H1 (cell line): Measurements from ENCODE around the gene GSC. TPM values are rescaled to one million over a fixed set of nuclear protein-coding genes. Genes with fewer than 3 reads are reported as not detected.

Source experiments
- CTCF ChIA-PET: fragments of 300-600 bp; sonication (Branson Sonifier 250); formaldehyde crosslinking; loops from one replicate; lab custom pipeline; 2021; ENCODE audit not compliant: partially characterized antibody; lab: Charles Lee
- POLR2A ChIA-PET: fragments of 300-600 bp; sonication (Branson Sonifier 250); formaldehyde crosslinking; loops from one replicate; lab custom pipeline; 2021; ENCODE audit warnings: inconsistent platforms; ENCODE audit not compliant: partially characterized antibody; lab: Charles Lee
- DNase-seq, 2 experiments: peaks; one replicate each; pipeline versions ENCODE4 v3.0.0 to v3.0.0-alpha.2; 2010 to 2022; ENCODE audit warnings: low spot score in 2 of 2, low read depth in 1 of 2, mixed read lengths in 1 of 2
- FAIRE-seq: peaks from 2 replicates; lab custom pipeline; 2011; peaks lifted over from hg19 to GRCh38; lab: Jason Lieb, UNC
- H2AFZ ChIP-seq: 2 replicates; pipeline ENCODE4 v1.8.1; 2012; ENCODE audit warnings: low read length, inconsistent platforms
- H2AK5ac ChIP-seq: 2 replicates; pipeline ENCODE4 v1.6.1; 2013; ENCODE audit warnings: low read depth, low read length
- H2BK120ac ChIP-seq: replicated peaks from 2 replicates; pipeline ENCODE3; 2013; ENCODE audit warnings: low read depth, low read length, inconsistent platforms
- H2BK12ac ChIP-seq: 2 replicates; pipeline ENCODE4 v1.6.1; 2013; ENCODE audit warnings: low read depth, low read length
- H2BK15ac ChIP-seq: 2 replicates; pipeline ENCODE4 v1.6.1; 2013; ENCODE audit warnings: low read length
- H2BK20ac ChIP-seq: 2 replicates; pipeline ENCODE4 v1.6.1; 2013; ENCODE audit warnings: low read length
- H2BK5ac ChIP-seq: 2 replicates; pipeline ENCODE4 v1.6.1; 2013; ENCODE audit warnings: low read depth, low read length
- H3K14ac ChIP-seq: 2 replicates; pipeline ENCODE4 v1.6.1; 2013; ENCODE audit warnings: inconsistent platforms; ENCODE audit not compliant: insufficient read length
- H3K18ac ChIP-seq: 2 replicates; pipeline ENCODE4 v1.6.1; 2013; ENCODE audit warnings: low read length; ENCODE audit errors: extremely low read depth
- H3K23ac ChIP-seq: 2 replicates; pipeline ENCODE4 v1.6.1; 2013; ENCODE audit warnings: inconsistent platforms; ENCODE audit not compliant: insufficient read length
- H3K23me2 ChIP-seq: 2 replicates; pipeline ENCODE4 v1.6.1; 2013; ENCODE audit warnings: low read depth, low read length
- H3K27ac ChIP-seq: 2 replicates; pipeline ENCODE4 v1.6.1; 2011; ENCODE audit warnings: low read depth, low read length, inconsistent platforms
- H3K27me3 ChIP-seq, 4 experiments: replicated peaks in 1 of 4; 1 replicate in 1 of 4; 2 replicates in 3 of 4; pipeline versions ENCODE4 v1.6.1 to v1.8.1; 2011 to 2013; ENCODE audit warnings: low read length in 3 of 4, mild to moderate bottlenecking in 3 of 4, inconsistent platforms in 2 of 4, mixed read lengths in 2 of 4, moderate library complexity in 1 of 4; ENCODE audit not compliant: control insufficient read depth in 3 of 4, insufficient read depth in 3 of 4; ENCODE audit errors: extremely low read depth in 1 of 4
- H3K36me3 ChIP-seq, 4 experiments: 2 replicates each; pipeline versions ENCODE4 v1.6.1 to v1.8.1; 2011 to 2013; ENCODE audit warnings: mild to moderate bottlenecking in 4 of 4, low read length in 3 of 4, moderate library complexity in 2 of 4, control low read depth in 1 of 4, inconsistent platforms in 1 of 4; ENCODE audit not compliant: insufficient read depth in 4 of 4, control insufficient read depth in 2 of 4
- H3K4ac ChIP-seq: replicated peaks from 2 replicates; pipeline ENCODE3; 2013; ENCODE audit warnings: low read length, low read depth, mixed read lengths, inconsistent platforms; ENCODE audit not compliant: insufficient read length
- H3K4me1 ChIP-seq, 4 experiments: replicated peaks in 1 of 4; 1 replicate in 1 of 4; 2 replicates in 3 of 4; pipeline versions ENCODE4 v1.6.1 to v1.8.1; 2011 to 2013; ENCODE audit warnings: low read length in 3 of 4, inconsistent platforms in 2 of 4, mixed read lengths in 1 of 4; ENCODE audit not compliant: insufficient read depth in 4 of 4, control insufficient read depth in 3 of 4
- H3K4me2 ChIP-seq, 2 experiments: 2 replicates each; pipeline versions ENCODE4 v1.6.1 to v1.8.1; 2011 to 2013; ENCODE audit warnings: low read depth in 2 of 2, low read length in 2 of 2, control low read depth in 1 of 2, inconsistent platforms in 1 of 2, mild to moderate bottlenecking in 1 of 2; ENCODE audit not compliant: insufficient read depth in 1 of 2
- H3K4me3 ChIP-seq, 4 experiments: fragments of 200-600, 300-600 bp in 1 of 4; sonication (generic), shearing (Covaris generic), sonication (Bioruptor Twin) in 1 of 4; 2 replicates each; pipeline versions ENCODE4 v1.5.1 to v1.8.1; 2011 to 2016; ENCODE audit warnings: low read length in 4 of 4, low read depth in 3 of 4, control low read depth in 2 of 4, inconsistent platforms in 2 of 4, mild to moderate bottlenecking in 2 of 4, mixed read lengths in 1 of 4, moderate library complexity in 1 of 4; ENCODE audit not compliant: insufficient read depth in 2 of 4; ENCODE audit errors: extremely low read depth in 1 of 4
- H3K56ac ChIP-seq: replicated peaks from 2 replicates; pipeline ENCODE3; 2013; ENCODE audit warnings: low read depth, mild to moderate bottlenecking, mixed read lengths, low read length, inconsistent platforms; ENCODE audit not compliant: insufficient read length
- H3K79me1 ChIP-seq: 2 replicates; pipeline ENCODE4 v1.6.1; 2013; ENCODE audit warnings: low read depth, low read length, control low read depth
- H3K79me2 ChIP-seq, 2 experiments: 2 replicates each; pipeline versions ENCODE4 v1.6.1 to v1.8.1; 2012 to 2013; ENCODE audit warnings: low read length in 2 of 2, mild to moderate bottlenecking in 2 of 2, inconsistent platforms in 1 of 2; ENCODE audit not compliant: insufficient read depth in 2 of 2, control insufficient read depth in 1 of 2
- H3K9ac ChIP-seq, 4 experiments: replicated peaks in 1 of 4; 1 replicate in 1 of 4; 2 replicates in 3 of 4; pipeline versions ENCODE4 v1.6.1 to v1.8.1; 2011 to 2013; ENCODE audit warnings: low read depth in 3 of 4, low read length in 3 of 4, control low read depth in 2 of 4, mild to moderate bottlenecking in 2 of 4, moderate library complexity in 2 of 4, inconsistent platforms in 1 of 4; ENCODE audit errors: extremely low read depth in 1 of 4
- H3K9me3 ChIP-seq, 2 experiments: 2 replicates each; pipeline versions ENCODE4 v1.6.1 to v1.8.1; 2012 to 2013; ENCODE audit warnings: mild to moderate bottlenecking in 2 of 2, moderate library complexity in 2 of 2, control low read depth in 1 of 2, inconsistent platforms in 1 of 2, low read depth in 1 of 2, low read length in 1 of 2, mixed read lengths in 1 of 2; ENCODE audit not compliant: insufficient read depth in 2 of 2
- H4K20me1 ChIP-seq, 2 experiments: replicated peaks in 1 of 2; 2 replicates each; pipeline versions ENCODE3 to v1.8.1; 2011 to 2013; ENCODE audit warnings: inconsistent platforms in 2 of 2, low read length in 2 of 2, mild to moderate bottlenecking in 1 of 2; ENCODE audit not compliant: insufficient read depth in 2 of 2, control insufficient read depth in 1 of 2
- H4K5ac ChIP-seq: 2 replicates; pipeline ENCODE4 v1.6.1; 2013; ENCODE audit warnings: low read length, low read depth, mixed read lengths, inconsistent platforms; ENCODE audit not compliant: insufficient read length
- H4K8ac ChIP-seq: 2 replicates; pipeline ENCODE4 v1.8.0; 2013; ENCODE audit warnings: mild to moderate bottlenecking, moderate library complexity, low read length, inconsistent platforms; ENCODE audit not compliant: insufficient read depth; ENCODE audit errors: extremely low read depth
- H4K91ac ChIP-seq: replicated peaks from 2 replicates; pipeline ENCODE3; 2013; ENCODE audit warnings: low read length, mixed read lengths, inconsistent platforms; ENCODE audit not compliant: insufficient read length
- CBX8 ChIP-seq: fragments of 300-800, 300-1000 bp; sonication (generic); IDR thresholded peaks from 2 replicates; pipeline ENCODE4 v1.7.1; 2016; ENCODE audit warnings: low read depth, low read length, borderline replicate concordance
- GTF2F1 ChIP-seq: IDR thresholded peaks from 2 replicates; pipeline ENCODE4 v1.6.1; 2012; ENCODE audit warnings: low read depth, low read length, improper control_type of control experiment, borderline replicate concordance
- NANOG ChIP-seq: IDR thresholded peaks from 2 replicates; pipeline ENCODE4 v1.6.1; 2011; ENCODE audit warnings: low read length, low read depth, mild to moderate bottlenecking, inconsistent platforms; ENCODE audit not compliant: insufficient read depth, poor library complexity, severe bottlenecking
- USF2 ChIP-seq: IDR thresholded peaks from 2 replicates; pipeline ENCODE4 v1.6.1; 2011; ENCODE audit warnings: low read length, improper control_type of control experiment
- WGBS, 2 experiments: shearing (Covaris generic) in 1 of 2; methylation state at CpG; one replicate each; pipeline versions ENCODE4 v1.1.6 to v1.1.7; 2013 to 2015; ENCODE audit warnings: low lambda C conversion rate in 2 of 2, mixed read lengths in 2 of 2, inconsistent platforms in 1 of 2, low coverage in 1 of 2, missing lambda C conversion rate in 1 of 2; ENCODE audit not compliant: insufficient replicate concordance in 2 of 2, insufficient coverage in 1 of 2, insufficient read length in 1 of 2; ENCODE audit errors: extremely low coverage in 1 of 2, missing lambda C conversion rate in 1 of 2; 5-methylcytosine and 5-hydroxymethylcytosine counted together
- polyA plus RNA-seq, 7 experiments: library from polyadenylated mRNA; depleted of rRNA in 3 of 7; stranded (reverse) in 5 of 7; unstranded in 2 of 7; fragments of >200 nt in 5 of 7; fragments of 200-250 nt in 2 of 7; gene quantifications; 1 replicate in 5 of 7; 2 replicates in 1 of 7; 4 replicates in 1 of 7; pipeline versions ENCODE4 v1.2.1 to v1.2.3, GENCODE V29; 2011 to 2013; ENCODE audit warnings: missing spikeins in 2 of 7, mixed read lengths in 2 of 7
- total RNA-seq: library from RNA; stranded (reverse); fragmentation: NEBNext Ultra II Directional; extraction: Animal tissue kit (Norgen Biotek cat#: 25700); gene quantifications from 2 replicates; pipeline ENCODE4 v1.2.1, GENCODE V29; 2021

The GSC gene
- total and polyA plus RNA-seq, 2 of the 8 experiments (the other 6 are each of a cell fraction or from before 2014, with no cell fraction given): 0.17 to 0.54 TPM

- H3K27me3 ChIP-seq: peaks cover 55 to 92% (median 81%) of the 10 kb centered on the region in 4 experiments
- no peak overlapping the region for H2BK20ac ChIP-seq
- peaks cover 16 to 38% (median 23%) of the 10 kb centered on the region in 4 experiments for H3K4me1 ChIP-seq
- no peak overlapping the region for H3K18ac ChIP-seq
- H3K36me3 ChIP-seq: no peaks in the 10 kb centered on the region
- no peak overlapping the region for H3K27ac ChIP-seq
- no peak overlapping the region for H3K56ac ChIP-seq
- 6% methylated on average over 20 of the region's 20 CpGs; no CpG with 5 or more reads in 1 of the 2 experiments for WGBS, 2 experiments
- no peak overlapping the region for H4K91ac ChIP-seq
- peak overlapping the region in 1 of 4 experiments; percentile 29; a peak in 1 of 8 replicates for H3K4me3 ChIP-seq
- H3K79me2 ChIP-seq: no peaks in the 10 kb centered on the region
- H3K14ac ChIP-seq: no peak overlapping the region
- H2AFZ ChIP-seq: no peak overlapping the region
- peak overlapping the region; percentile 45 to 55 for H3K4me2 ChIP-seq
- H3K23me2 ChIP-seq: no peaks in the 10 kb centered on the region; the same call in 1 of the 2 replicates
- FAIRE-seq (peak; percentile 7), DNase-seq (no peak)
- no peak overlapping the region for H2BK15ac ChIP-seq
- no peak overlapping the region for H4K8ac ChIP-seq
- H3K4ac ChIP-seq: no peak overlapping the region
- no peak overlapping the region for H2BK120ac ChIP-seq
- no peak overlapping the region for H2BK12ac ChIP-seq
- CTCF ChIA-PET: interaction anchor here (0.6 to 1.6 kb wide), 4 partner anchors 8 to 586 kb away, joined by 3 to 4 read pairs (median 4); no protein-coding TSS in a partner anchor
- no peaks in the 10 kb centered on the region for H3K9me3 ChIP-seq
- no peak overlapping the region for H3K23ac ChIP-seq
- H3K9ac ChIP-seq: no peak overlapping the region
- H2BK5ac ChIP-seq: no peak overlapping the region
- H2AK5ac ChIP-seq: no peak overlapping the region
- no peak overlapping the region for H4K5ac ChIP-seq
- POLR2A ChIA-PET: interaction anchor here (1.8 kb wide), 1 partner anchor 25 kb away, joined by 5 read pairs; no protein-coding TSS in a partner anchor
- no peaks in the 10 kb centered on the region for H3K79me1 ChIP-seq
- H4K20me1 ChIP-seq: peaks cover 11 to 13% of the 10 kb centered on the region in 2 experiments
- TF ChIP-seq NANOG: no peak
- TF ChIP-seq GTF2F1: no peak
- TF ChIP-seq USF2: no peak
- TF ChIP-seq CBX8: no peak
Observed at GRCh38 chr14:94775091-94775870, 5.4 kb upstream of the GSC start.
